Measurements from ENCODE around the gene TENT5A. TPM values are rescaled to one million over a fixed set of nuclear protein-coding genes. Genes with fewer than 3 reads are reported as not detected.

Gene TENT5A
- total RNA-seq, 1 donor from 2014 or later, result 10.9 TPM

GRCh38 chr6:81788748-81789147 is 36.3 kb upstream of the TENT5A start:
- DNase-seq (ENCODE audit: low spot score in 2 of 2, unreplicated experiment in 2 of 2), result no peak
- H3K36me3 Mint-ChIP-seq, result no peaks in the 10 kb centered on the region
- H3K27me3 Mint-ChIP-seq (ENCODE audit: low read depth), result no peaks in the 10 kb centered on the region
- no peak for TF ChIP-seq CTCF (IDR thresholded peaks at IDR 0.05; ENCODE audit: unreplicated experiment)
- peaks cover 24% of the 10 kb centered on the region for H3K4me1 Mint-ChIP-seq
- H3K4me3 Mint-ChIP-seq, result no peak overlapping the region
- H3K27ac Mint-ChIP-seq, result no peak overlapping the region
- H3K9me3 Mint-ChIP-seq, result no peaks in the 10 kb centered on the region

DNA sequence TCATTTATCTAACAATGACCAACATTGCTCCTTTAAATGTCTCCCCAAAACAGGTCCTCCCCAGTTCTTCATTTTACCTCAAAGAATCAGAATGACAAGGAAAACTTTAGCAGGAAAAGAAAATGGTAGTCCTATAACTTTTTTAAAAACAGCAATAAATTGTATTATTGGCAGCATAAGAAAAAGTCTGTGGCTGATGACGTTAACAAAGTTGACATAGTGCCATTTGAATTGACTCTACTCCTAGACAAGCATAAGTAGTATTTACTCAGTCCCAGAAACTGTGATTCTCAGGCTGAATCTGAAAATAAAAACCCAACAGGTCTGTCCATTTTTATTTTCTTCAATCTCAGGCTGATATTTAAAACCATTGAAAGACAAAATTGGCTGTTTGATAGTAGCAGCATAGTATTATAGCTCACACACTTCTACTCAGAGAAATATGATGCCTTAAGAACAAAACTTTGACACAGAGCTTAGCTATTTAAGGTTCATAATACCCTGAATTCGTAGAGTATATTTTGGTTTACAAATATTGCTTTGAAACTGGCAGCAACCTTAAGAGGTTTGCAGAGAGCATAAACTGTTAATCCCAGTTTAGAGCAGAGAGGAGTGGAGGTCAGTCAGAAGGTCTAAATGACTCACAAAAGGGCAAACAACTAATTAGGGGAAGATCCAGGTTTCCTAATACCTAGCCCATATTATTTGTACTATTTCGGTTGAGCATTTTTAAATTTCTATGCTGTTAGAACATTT is 35.0 kb upstream of the TENT5A start:
- Mint-ChIP-seq H3K27me3 (ENCODE audit: low read depth) (no peaks in the 10 kb centered on the region), H3K9me3 (no peaks in the 10 kb centered on the region), H3K4me3 (no peak overlapping the region), H3K36me3 (no peaks in the 10 kb centered on the region), H3K4me1 (peaks cover 24% of the 10 kb centered on the region), H3K27ac (no peak overlapping the region)
- no peak for DNase-seq (ENCODE audit: low spot score in 2 of 2, unreplicated experiment in 2 of 2)
- no peak for TF ChIP-seq CTCF (IDR thresholded peaks at IDR 0.05; ENCODE audit: unreplicated experiment)

- peaks cover 24% of the 10 kb centered on the region for H3K4me1 Mint-ChIP-seq
- no peaks in the 10 kb centered on the region for H3K36me3 Mint-ChIP-seq
- TF ChIP-seq CTCF (IDR thresholded peaks at IDR 0.05; ENCODE audit: unreplicated experiment), result no peak
- H3K9me3 Mint-ChIP-seq, result peaks cover 5% of the 10 kb centered on the region
- no peak overlapping the region for H3K27ac Mint-ChIP-seq
- H3K27me3 Mint-ChIP-seq (ENCODE audit: low read depth), result no peaks in the 10 kb centered on the region
- no peak for DNase-seq (ENCODE audit: low spot score in 2 of 2, unreplicated experiment in 2 of 2)
- H3K4me3 Mint-ChIP-seq, result no peak overlapping the region
These were observed 33.7 kb upstream of the TENT5A start for GRCh38 chr6:81786150-81786549.

- Mint-ChIP-seq H3K9me3 (peaks cover 5% of the 10 kb centered on the region), H3K4me3 (no peak overlapping the region), H3K4me1 (peaks cover 24% of the 10 kb centered on the region), H3K27me3 (ENCODE audit: low read depth) (no peaks in the 10 kb centered on the region), H3K27ac (peak overlapping the region; percentile 40), H3K36me3 (no peaks in the 10 kb centered on the region)
- no peak for DNase-seq (ENCODE audit: low spot score in 2 of 2, unreplicated experiment in 2 of 2)
- TF ChIP-seq CTCF (IDR thresholded peaks at IDR 0.05; ENCODE audit: unreplicated experiment), result no peak
These were observed 32.9 kb upstream of the TENT5A start for GRCh38 chr6:81785377-81785776.

DNA sequence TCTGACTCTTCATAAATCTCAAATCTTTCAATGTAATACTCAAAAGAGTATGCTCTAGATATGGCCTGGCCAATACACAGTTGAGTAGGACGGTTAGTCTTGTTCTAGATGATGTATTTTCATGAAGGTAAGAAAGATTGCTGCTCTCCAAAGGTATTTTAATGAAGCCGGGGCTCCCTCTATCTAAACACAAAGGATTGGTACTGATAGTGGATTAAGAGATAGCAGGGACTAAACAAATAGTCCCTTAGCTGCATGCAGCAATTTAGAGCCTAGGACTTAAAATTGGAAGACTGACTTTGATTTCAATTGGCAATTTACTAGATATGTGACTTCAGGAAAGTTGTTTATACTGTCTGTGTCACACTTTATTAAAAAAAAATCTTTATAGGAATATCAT is 31.4 kb upstream of the TENT5A start:
- no peak for TF ChIP-seq CTCF (IDR thresholded peaks at IDR 0.05; ENCODE audit: unreplicated experiment)
- peaks cover 20% of the 10 kb centered on the region for H3K4me1 Mint-ChIP-seq
- no peak overlapping the region for H3K4me3 Mint-ChIP-seq
- H3K27me3 Mint-ChIP-seq (ENCODE audit: low read depth), result no peaks in the 10 kb centered on the region
- DNase-seq (ENCODE audit: low spot score in 2 of 2, unreplicated experiment in 2 of 2), result no peak
- no peaks in the 10 kb centered on the region for H3K36me3 Mint-ChIP-seq
- H3K27ac Mint-ChIP-seq, result no peak overlapping the region
- peaks cover 5% of the 10 kb centered on the region for H3K9me3 Mint-ChIP-seq
